Measurements from ENCODE around the gene ANO2.

- TF ChIP-seq CTCF (conservative IDR thresholded peaks at IDR 0.05; ENCODE audit: low read depth, low read length) = no peak
- TF ChIP-seq EZH2phosphoT487 (IDR thresholded peaks at IDR 0.05; ENCODE audit: borderline replicate concordance, low read length) = no peak
These were observed 308.2 kb downstream of the ANO2 start for GRCh38 chr12:5636907-5637306.
